Measurements from ENCODE around the gene CDH22.

Gene CDH22

GRCh38 chr20:46235077-46235476, 73.2 kb downstream of the CDH22 start:
- DNase-seq: no peak

GRCh38 chr20:46233701-46234100, 74.6 kb downstream of the CDH22 start:
- no peak for DNase-seq

GRCh38 chr20:46232539-46232938, 75.8 kb downstream of the CDH22 start:
- peak; percentile 80 for DNase-seq

DNA sequence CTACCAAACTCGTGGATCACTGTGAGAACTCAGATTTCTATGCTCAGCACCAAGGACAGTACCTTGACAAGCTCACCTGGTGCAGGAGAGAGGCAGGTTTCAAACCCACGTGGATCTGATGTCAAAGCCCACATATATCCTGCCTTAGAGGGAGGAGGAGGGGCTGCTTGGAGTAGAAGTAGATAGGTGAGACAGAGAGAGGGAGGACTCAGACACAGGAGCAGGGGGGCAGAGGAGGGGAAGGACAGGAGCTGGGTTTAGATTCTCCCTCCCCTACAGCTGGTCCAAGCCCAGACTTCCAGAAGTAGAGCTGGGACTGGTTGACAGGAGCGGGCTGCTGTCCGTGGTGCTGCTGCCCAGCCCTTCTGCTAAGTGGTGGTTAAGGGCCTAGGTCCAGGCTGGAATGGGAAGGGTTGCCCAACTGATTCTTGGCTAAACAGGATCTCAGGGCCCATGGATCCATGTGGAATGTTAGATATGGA, 77.5 kb downstream of the CDH22 start:
- no peak for DNase-seq

DNA sequence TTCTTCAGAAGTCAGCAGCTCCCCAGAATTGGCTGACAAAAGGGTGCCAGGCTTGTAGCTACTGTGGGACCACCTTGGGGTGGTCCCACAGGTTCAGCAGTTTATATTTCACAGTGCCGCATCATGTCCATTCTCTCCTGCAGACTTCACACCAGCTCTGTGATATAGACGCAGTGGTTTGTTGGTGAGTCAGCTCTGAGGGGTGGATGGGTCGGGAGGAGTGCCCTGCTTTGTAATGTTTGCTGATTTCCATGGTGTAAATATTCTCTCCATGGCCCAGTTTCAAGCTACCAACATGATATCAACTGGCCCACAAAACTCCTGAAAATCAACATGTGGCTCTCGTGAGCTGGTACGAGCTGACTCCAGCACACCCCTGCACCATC, 78.2 kb downstream of the CDH22 start:
- no peak for DNase-seq

DNA sequence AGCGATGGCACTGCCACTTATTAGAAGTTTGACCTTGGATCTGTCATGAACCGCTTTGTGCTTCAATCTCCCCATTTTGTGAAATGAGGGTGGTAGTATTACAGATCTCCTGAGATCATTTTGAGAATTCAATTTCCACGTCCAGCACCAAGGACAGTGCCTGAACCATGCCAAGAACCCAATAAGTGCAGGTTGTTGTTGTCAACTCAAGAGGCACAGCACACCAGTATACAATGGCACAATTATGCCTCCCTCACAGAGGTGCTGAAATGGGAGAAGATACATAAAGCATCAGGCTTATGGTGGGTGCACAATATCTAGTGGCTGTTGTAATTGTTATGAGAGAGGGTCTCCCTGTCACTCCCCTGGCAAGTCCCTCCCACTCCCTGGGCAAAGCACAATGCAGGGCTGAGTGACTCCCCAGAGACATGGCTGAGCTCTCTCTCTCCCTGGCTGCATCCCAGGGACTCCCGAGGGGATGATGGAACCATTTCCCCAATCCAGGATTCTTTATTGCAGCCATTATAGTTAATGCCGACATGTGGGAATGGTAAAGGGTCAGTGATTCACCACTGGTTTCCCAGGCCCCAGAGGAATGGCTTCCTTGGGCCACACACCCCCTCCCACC, 78.7 kb downstream of the CDH22 start:
- DNase-seq: no peak

GRCh38 chr20:46228670-46229069, 79.6 kb downstream of the CDH22 start:
- DNase-seq: no peak

DNA sequence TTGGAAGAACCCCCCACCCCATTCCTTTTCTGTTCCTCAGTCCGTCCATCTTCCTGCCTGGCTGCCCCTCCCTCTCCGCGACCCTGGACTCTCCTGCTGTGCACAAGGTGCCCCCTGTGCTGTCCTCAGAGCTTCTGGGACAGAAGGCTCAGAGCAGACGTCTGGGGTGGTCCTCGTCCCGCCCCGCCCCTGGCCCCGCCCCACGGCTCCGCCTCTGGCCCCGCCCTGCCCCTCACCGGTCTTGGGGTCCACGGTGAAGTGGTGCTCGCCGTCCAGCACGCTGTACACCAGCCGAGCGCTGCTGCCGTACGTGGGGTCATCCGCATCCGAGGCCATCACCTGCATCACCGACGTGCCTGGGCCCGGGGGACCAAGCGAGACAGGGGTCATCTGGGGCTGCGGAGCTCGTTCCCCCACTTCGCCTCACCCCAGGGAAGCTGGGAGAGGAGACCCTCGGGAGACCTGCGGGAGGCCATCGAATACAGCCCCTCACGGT, 81.0 kb downstream of the CDH22 start:
- no peak for DNase-seq

DNA sequence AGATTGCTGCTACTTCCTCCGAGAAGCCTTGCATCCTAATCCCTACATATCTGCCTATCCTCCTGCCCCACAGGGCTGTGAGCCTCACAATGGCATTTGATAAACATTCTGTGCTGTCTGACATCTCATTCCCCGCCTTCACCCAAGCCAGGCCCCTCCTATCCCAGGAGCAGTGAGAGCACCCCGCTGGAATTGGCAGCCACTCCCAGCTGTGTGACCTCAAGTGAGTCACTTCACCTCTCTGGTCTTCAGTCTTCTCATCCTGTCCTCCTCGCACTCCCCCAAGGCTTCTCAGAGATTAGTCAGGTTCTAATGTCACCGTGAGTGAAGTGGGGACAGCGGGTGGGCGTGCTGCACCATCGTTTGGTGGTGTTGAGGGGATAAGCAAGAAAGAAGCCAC, 81.7 kb downstream of the CDH22 start:
- no peak for DNase-seq

DNA sequence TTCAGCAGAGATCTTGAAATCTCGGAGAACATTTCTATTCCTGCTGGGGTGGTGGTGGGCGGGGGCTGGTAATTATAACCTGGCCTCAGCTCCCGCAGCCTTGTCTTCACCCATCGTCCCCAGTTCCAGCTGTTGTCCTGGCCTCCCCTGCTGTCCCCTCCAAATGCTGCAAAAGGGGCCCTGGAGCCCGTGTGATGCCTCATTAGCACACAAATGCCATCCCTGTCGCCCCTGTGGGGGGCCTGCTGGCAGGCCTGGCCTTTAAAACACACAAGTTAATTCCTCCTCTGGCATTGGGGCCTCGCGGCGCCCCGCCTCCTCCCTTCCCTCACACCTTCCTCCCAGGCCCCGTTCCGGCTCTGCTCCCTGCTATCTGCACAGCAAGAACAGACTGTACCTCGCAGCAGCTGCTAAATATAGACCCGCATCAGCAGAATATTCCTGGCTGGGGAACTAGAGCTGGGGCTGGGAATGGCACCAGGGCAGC, 85.7 kb downstream of the CDH22 start:
- no peak for DNase-seq

DNA sequence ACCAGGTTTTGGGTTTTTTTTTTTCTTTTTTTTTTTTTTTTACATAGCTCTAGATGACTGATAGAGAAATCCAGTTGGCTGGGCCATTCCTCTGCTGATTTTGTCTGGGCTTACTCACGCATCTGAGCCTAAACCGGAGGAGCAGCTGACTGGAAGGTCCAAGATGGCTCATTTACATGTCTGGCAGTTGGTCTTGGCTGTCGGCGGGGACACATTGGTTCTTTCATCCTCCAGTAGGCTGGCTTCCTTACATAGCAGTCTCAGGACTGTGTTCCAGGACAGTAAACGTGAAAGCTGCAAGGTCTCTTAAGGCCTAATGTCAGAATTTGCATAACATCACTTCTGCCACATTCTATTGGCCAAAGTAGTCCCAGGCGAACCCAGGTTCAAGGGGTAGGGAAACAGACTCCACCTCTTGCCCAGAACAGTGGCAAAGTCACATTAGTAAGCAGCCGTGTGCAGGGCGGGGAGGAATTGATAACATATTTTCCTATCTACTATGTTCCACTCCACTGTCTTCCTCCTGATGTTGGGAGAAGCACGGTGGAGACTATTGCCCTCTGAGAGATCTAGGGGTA, 87.0 kb downstream of the CDH22 start:
- no peak for DNase-seq

- peak; percentile 98 for DNase-seq
Observed at GRCh38 chr20:46220455-46221207, 87.7 kb downstream of the CDH22 start.

- no peak for DNase-seq
Observed at GRCh38 chr20:46219920-46220319, 88.4 kb downstream of the CDH22 start.

DNA sequence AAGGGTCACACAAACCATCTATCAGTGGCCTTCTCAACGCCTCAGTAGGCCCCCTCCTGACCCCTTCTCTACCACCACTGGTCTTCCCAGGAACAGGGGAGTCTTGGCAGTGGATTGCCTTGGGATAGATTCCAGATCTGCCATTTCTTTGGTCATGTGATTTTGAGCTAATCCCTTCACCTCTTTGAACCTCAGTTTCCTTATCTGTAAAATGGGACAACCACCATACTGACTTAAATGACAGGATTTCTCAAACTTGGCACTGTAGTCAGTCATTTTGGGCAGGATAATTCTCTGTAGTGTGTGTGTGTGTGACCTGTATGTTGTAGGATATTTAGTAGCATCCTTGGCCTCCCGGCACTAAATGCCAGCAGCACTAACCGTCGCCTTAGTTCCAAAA, 89.1 kb downstream of the CDH22 start:
- DNase-seq: no peak

DNA sequence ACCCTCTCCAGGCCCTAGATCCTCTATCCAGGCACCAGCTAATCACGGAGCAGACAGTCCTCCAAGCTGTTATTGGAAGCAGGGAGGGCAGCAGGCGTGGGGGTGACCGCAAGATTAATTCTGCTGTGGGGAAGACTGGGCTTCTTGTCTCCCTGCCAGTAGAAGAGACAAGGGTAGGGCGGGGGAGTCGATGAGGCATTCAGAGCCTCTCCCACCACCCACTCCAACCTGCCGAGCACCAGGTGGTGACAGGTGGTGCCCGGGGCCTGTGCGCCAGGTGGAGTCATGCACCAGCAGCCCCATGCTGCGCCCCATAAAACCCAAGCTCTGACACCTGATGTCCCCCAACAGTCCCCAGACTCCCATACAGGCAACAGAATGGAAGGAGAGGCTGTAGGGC, 89.6 kb downstream of the CDH22 start:
- peak; percentile 94 for DNase-seq

DNA sequence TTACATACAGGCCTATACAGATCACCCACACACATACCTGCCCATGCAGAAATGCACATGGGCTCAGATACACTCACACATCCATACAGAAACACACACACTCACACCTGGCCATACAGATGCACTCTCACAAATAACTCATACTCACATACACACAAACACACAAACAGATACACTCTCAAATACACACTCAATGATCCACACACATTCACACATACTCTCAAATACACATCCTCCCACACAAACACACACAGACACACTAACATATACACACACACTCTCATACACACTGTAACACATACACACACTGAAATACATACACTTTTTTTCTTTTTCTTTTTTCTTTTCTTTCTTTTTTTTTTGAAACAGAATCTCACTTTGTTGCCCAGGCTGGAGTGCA, 90.7 kb downstream of the CDH22 start:
- no peak for DNase-seq

DNA sequence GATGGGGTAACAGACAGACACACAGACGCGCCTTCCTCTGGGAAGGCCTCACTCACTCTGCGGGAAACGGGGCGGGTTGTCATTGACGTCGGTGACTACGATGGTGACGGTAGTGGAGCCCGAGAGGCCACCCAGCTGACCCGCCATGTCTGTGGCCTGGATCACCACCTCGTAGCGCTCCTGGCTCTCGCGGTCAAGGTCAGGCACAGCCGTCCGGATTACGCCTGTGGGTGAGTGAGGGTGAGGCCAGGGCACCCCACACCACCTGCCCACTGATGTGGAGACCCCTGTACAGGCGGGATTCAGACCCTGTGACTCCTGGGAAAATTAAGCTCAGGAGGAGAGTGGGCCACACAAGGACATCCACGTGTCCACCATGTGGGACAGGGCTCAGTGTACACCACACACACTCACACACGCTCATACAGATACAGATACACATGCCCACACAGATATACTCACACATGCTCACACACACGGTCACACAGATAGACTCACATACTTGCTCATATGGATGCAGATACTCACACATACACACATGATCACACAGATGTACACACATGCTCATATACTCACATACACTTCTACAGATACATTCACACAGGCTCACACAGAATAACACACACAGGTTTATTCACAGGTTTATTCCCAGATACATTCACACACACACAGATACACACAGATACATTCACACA, 91.4 kb downstream of the CDH22 start:
- no peak for DNase-seq

DNA sequence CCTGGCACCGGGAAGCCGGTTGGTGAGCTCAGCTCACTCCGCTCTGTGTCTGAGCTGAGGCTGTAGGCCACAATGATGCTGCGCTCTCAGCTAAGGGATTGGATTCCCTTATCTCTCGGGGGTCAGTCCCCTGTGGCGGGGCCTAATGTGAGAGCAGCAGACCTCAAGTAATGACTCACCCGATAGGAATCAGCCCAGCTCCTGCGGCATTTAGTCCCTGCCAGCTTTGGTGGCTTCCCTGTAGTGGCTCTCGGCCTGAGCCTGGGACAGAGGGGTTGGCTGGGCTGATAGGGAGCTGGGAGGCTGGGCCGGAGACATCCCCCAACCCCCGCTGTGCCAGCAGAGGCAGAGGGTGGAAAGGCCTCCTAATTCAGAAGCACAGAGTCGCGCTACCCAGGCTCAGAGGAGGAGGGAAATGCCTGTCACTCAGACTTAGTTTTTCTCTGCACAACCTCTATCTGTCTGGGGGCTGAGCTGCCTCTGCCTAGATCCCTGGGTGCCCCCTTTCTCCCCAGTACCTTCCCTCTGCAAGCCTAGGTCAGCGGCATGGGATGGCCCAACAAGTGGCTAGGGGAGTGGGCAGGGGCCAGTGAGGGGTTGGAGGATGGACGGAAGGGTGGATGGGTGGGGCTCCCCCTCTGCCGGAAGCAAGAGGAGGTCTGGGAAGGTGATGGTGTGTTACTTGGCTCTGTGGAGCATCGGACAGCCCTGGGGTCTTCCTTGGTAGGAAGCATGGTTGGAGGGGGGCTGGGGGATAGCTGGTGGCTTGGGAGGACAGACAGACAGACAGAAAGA, 92.2 kb downstream of the CDH22 start:
- DNase-seq: no peak

GRCh38 chr20:46214824-46215488, 93.3 kb downstream of the CDH22 start:
- DNase-seq: peak; percentile 57

- DNase-seq: no peak
Observed at GRCh38 chr20:46213946-46214823, 94.1 kb downstream of the CDH22 start.

DNA sequence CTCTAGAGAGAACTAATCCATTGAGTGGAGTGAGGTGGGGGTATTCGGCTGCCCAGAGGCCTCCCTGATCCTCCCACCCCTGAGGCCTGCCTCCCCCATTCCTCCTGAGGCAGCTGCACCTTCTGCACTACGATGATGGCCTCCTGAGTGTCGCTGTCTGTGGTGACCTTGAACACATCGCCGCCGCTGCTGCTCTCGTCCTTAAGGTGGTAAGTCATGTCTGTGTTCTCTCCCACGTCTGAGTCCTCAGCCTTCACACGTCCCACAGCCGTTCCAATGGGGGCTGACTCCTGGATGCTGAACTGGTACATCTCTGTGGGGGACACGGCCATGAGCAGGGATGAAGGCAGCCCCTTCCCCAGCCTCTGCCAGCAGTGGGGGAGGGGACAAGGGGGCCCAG, 95.4 kb downstream of the CDH22 start:
- no peak for DNase-seq

Data from NCI-H1105 treated with DMSO at 0.1 percent for 48 hours (cell line).